NCI-H2227 (cell line): Measurements from ENCODE around the gene ABHD11.
"Not testable (repeated sequence)": the region's sequence is repeated elsewhere in the genome, so short reads cannot be mapped to it uniquely, and the experiment has no call there.

Experiments
- DNase-seq: peaks from one replicate; lab custom pipeline; 2025; ENCODE audit not compliant: unreplicated experiment; lab: John Stamatoyannopoulos, UW

ABHD11 gene

GRCh38 chr7:73718905-73719805 is 19.4 kb downstream of the ABHD11 start, which contains the start of gene STX1A:
STX1A (minus strand) TSS chr7:73719669; CDS start chr7:73719631, 38 bp downstream.
- DNase-seq = peak; percentile 83

- DNase-seq = no peak
Measured at GRCh38 chr7:73718438-73718881, 20.1 kb downstream of the ABHD11 start.

- no peak for DNase-seq
Measured at GRCh38 chr7:73717991-73718405, 20.6 kb downstream of the ABHD11 start.

DNA sequence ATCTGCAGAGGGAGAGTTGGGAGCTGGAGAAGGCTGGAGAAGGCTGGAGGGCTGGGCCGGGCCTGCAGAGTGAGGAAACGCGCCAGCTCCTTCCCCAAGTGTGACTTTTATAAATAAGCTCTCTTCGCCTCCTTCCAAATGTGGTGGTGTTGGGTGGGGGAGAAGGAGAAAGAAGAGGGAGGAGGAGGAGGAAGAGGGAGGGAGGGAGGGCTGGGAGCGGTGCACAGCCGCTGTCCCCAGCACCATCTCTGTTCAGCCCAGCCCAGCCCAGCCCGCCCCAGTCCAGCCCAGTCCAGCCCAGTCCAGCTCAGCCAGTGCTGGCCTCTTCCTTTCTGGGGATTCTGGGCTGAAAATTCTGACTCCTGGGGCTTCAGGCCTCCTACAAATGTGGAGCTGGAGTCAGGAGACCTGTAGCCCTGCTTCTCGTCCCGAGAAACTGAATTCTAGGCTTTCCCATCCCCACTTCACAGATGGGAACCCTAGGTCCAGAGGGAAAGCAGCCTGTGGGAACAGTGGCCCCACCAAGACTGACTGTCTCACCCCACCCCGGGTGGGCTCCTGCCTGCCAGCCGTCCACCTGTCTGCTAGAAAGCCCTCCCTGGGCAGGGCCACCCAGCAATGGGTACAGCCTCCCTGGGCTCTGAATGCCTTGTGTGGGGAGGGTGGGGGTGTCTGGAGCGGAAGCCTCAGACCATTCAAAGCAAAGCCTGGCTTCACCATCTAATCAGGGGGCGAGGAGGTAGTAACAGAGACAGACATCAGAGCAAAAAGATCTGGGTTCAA is 21.4 kb downstream of the ABHD11 start:
- DNase-seq = no peak

DNA sequence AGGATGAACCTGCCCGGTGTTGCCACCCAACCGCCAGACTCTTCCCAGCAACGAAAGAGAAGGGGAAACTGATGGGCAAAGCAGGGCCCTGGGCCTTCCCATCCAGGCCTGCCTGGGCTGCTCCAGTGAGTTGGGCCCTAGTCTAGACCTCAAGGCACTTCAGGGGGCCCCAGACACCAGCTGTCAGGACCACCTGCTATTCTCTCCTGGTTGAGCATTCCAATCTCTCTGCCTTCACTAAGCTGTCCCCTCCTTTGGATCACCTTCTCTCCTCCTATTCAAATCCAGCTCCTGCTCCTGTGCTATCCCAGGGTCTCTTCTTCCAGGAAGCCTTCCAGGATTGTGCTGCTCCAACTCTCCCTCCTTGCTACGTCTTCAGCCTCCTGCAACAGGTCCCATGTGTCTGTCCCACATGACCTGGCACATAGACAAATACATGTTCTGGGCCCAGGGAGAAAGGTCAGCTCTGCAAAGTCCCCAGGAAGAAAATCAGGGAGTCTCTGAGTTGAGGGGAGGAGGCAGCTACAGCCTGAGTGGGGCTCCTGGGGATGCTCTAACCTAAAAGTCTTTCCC is 22.2 kb downstream of the ABHD11 start:
- no peak for DNase-seq

DNA sequence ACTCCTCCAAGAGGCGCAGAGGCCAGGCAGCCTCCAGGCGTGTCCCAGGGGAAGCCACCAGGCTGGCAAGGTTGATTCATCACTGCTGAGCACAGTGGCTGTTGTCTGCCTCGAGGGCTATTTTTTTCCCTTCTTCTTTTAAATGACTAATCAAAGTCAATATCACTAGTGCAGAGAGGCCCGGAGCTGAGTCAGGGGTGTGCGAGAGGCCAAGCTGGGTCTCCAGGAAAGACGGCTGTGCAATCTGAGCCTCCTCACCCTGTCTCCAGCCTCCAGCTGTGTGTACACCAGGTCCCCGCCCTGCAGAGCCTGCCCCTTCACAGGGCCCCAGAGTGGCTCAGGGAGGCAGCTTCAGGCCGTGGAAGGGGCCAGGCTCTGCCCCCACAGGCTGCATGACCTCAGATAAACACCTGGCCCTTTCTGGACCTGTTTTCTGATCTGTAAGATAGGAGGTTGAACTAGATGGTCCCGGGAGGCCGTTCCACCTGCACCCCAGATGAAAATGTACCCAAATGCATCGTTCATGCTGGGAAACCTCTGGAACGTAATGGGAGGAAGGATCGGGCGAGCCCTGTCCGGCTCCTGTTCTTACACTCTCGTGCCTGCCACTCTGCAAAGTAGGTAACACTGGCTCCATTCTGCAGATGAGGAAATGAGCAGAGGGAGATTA is 22.8 kb downstream of the ABHD11 start:
- DNase-seq = no peak

- not testable (repeated sequence) for DNase-seq
Measured at GRCh38 chr7:73713319-73713718, 25.3 kb downstream of the ABHD11 start.

DNA sequence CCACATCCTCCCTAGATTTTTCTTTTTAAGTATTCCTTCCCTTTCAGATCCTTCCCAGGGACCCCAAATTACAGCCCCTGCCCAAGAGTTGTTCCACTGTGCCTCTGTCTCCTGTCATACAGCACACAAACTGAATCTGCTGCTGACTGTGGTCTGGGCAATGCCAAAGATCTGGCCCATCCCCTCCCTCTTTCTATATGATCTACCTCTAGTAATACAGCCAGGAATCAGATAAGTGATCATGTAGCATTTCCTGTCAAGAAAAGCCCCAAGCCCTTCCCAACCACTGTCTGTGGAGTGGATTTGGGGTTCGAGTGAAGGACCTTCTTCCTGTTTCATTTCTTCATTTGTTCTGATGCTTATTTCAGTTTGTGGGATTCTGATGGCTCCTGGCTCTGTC is 25.8 kb downstream of the ABHD11 start:
- DNase-seq = no peak

DNA sequence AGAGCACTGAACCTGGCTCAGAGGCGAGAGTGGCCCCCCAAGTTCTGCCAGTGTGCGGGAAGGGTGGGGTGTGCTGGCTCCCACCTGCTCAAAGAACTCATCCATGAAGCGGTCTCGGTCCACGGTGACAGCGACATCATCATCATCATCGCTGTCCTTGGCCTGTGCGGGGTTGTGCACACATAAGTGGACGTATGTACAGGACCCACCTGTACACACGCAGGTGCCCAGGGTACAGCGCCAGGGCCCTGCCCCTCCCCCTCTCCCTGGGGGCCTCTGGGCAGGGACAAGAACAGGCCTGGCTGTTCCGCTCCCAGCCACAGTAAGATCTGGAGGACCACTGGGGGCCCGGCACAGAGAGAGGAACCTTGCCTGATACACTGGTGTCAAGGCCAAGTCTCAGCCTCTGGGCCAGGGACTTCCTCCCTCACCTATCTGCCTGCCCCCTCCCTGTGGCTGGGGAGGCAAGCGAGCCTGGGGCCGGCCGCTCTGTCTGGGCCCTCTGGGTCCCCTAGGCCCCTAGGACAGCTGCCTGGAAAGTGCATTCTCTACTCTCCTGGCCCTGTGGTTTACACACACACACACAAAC is 29.5 kb downstream of the ABHD11 start:
- DNase-seq = no peak

DNA sequence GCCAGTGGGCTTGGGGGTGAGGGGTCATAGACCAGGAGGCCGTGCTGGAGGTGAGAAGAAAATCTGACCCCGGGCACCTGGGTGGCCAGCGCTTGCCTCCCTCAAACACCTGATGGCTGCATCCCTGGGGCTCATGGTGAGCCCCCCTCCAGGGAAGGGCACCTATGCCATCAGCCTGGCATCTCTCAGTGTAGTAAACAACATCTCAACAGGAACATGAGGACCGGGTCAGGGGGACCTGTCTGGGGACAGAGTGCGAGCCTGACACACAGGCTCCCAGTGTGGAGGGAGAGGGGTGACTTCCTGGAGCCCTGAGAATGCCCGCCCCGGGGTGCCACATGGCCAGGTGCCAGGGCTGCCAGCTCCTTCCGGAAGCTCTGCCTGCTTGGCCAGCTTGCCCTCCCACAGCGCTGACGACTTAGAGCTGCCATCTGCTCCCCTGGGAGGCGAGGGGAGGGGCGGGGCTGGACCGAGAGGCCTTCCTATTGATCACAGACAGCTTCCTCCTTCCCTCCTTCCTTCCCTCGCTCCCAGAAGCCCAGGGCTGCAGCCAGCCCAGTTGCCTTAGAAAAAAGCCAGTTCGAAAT is 31.5 kb downstream of the ABHD11 start:
- no peak for DNase-seq

GRCh38 chr7:73706126-73707044 is 32.2 kb downstream of the ABHD11 start:
- DNase-seq = no peak

GRCh38 chr7:73705551-73705920 is 33.1 kb downstream of the ABHD11 start:
- no peak for DNase-seq

DNA sequence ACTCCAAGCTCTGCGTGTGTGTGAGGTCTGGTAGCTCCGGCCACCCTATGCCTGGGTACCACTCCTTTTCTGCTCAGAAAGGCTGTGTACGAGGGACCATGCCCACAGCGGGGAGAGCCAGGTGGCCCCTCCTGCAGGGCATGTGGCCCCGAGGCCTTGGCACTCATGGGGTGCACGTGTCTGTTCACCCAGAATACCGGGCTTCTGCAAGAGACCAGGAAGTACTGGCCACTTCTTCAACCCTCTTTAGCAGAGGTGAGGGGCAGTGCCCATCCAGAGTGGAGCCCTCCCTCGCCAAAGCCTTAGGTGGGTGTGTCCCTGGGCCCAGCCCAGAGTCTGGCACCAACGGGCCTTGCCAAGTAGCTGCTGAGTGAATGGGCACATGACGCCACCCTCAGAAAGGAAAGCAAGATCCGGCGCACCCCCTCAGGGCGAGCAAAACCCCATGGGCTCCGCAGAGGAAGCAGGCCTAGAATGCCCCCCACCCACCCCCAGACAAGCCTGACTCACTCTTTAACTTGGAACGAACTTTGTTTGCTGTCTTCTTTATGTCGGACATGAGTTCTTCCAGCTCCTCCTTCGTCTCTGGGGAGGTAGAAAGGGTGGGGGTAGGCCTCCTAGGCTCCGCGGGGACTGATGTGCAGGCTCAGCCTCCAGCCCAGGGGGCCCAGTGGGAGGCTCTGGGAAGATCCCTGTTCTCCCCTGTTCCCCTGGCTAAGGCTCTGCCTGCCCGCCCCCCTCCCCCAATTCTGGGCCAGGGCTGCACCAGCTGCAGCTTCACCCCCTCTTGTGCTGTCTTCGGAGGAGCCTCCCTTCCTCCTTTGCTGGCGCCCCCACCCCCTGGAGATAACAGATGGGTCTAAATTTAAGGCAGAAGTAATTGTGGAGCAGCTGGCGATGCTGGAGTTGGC is 33.7 kb downstream of the ABHD11 start:
- peak; percentile 48 for DNase-seq

DNA sequence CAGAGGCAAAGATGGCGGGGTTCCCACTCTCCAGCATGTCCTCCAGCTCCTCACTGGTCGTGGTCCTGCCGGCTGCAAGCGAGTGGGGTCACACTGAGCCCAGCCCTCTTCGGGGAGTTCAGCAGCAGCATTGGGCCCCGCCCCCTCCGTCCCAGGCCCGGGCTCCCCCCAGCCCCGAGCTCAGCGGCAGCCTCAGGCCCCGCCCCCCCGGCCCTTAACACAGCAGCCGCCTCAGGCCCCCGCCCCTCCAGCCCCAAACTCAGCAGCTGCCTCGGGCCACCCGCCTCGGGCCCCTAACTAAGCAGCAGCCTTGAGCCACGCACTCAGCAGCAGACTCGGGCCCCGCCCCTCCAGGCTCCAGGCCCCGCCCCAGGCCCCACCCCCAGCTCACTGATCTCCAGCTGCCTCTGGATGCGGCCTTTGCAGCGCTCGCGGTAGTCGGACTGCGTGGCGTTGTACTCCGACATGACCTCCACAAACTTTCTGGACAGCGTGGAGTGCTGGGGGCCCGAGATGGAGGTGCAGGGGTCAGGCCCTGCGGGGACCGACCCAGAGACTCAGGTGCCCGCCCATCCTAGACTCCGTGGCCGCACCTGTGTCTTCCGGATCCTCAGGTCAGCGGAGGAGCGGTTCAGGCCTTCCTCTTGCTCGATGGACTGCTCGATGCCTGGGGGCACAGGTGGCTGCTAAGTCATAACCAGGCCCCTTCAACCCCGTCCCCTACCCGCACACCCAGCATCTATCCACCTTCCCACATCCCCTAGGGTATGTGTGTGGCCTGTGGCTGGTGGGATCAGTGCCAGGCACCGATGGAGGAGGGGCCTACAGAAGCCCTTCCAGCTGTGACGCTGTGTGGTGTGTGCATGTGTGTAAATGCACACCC is 34.6 kb downstream of the ABHD11 start:
- no peak for DNase-seq

DNA sequence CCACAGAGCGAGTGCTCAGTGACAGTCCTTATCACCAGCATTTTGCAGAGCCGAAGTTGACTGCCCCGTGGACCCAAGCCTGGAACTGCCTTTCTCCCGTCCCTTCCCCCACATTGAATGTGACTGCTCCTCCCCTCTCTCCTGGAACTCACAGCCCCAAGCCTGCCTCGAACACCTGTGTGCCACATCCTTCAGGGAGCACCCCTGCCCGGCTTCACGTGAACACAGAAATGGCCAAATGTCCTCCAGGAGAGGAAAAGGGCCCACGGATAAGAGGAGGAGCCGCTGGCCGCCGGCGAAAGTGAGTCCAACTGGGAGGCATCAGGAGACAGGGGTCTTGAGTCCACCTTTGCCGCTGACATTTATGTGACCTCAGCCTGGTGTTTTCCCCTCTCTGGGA is 35.4 kb downstream of the ABHD11 start:
- no peak for DNase-seq

DNA sequence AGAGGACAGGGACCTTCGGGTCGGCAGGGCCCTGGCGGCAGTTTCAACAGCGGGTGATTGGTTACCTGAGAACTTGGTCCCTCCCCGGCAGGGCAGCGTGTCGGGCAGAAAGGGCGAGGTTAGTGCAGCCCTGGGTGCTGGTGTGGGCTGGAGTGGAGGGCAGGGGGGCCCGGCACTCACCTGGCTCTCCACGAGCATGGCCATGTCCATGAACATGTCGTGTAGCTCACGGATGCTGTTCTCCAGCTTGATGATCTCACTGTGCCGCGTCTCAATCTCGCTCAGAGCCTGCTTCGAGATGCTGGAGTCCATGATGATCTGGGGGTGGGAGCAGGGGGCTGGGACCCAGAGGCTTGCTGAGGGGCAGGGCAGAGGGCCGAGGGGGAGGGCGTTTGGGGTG is 35.9 kb downstream of the ABHD11 start:
- DNase-seq = no peak

- DNase-seq = no peak
Measured at GRCh38 chr7:73702226-73702625, 36.4 kb downstream of the ABHD11 start.
